Nephron progenitor cell (in vitro differentiated cells): ENCODE measurements around the gene PARP12.

Experiments
- DNase-seq: peaks from one replicate; pipeline ENCODE4 v3.0.0; 2021
- H3K27ac Mint-ChIP-seq: 2 replicates; pipeline ENCODE4 v1.8.0; 2021; ENCODE audit warnings: mild to moderate bottlenecking, moderate library complexity, mixed read lengths
- H3K27me3 Mint-ChIP-seq: 2 replicates; pipeline ENCODE4 v1.8.0; 2021; ENCODE audit warnings: mild to moderate bottlenecking, low read depth, mixed read lengths; ENCODE audit not compliant: poor library complexity
- H3K36me3 Mint-ChIP-seq: 2 replicates; pipeline ENCODE4 v1.8.0; 2021; ENCODE audit warnings: low read depth, mixed read lengths
- H3K4me1 Mint-ChIP-seq: 2 replicates; pipeline ENCODE4 v1.8.0; 2021; ENCODE audit warnings: mixed read lengths
- H3K4me3 Mint-ChIP-seq: 2 replicates; pipeline ENCODE4 v1.8.0; 2021; ENCODE audit warnings: mild to moderate bottlenecking, moderate library complexity, mixed read lengths
- H3K9me3 Mint-ChIP-seq: 2 replicates; pipeline ENCODE4 v1.8.0; 2021; ENCODE audit warnings: mild to moderate bottlenecking, moderate library complexity, mixed read lengths
- TF ChIP-seq, protein P1 (sequence below): fragments of 200-600 bp; sonication (generic); IDR thresholded peaks from 2 replicates; pipeline ENCODE4 v1.5.0; 2021; ENCODE audit warnings: antibody characterized with exemption

Gene PARP12

DNA sequence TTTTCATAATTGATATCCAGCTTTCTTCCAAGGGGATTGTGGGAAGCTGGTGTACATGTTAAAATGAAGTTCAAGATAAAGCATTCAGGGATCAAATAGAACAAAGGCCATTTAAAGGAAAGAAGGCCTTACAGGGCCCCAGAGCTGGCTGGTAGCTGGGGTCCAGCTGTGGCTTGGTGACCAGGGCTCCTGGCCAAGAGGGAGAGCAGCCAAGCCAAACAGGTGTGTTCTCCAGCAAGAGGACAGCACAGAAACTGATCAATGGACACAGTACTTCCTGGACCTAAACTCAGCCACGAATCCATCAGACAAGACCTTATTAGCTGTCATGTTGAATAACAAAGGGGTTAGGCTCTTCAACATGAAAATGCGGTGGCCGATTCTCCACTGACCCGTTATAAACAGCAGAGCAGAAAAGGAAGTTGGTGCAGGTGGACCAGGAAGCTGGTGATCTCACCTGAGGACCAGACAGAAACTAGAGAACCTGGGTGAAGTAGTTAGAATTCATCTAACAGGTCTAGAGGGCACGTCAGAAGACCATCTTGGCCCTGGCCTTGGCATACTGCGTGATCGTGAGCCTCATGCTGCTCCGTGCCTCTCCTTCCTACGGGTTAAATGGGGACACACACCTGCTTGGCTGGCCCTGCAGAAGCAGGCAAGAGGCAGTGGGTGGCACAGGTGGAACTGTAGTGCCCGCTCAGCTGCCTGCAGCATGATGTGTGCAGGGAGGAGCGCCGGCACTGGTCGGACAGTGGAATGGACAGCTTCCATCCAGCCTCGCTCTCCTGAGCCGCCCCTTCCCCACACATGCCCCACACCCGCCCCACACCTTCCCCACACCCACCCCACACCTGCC lies 53.8 kb downstream of the PARP12 start:
- Mint-ChIP-seq H3K27me3 (peaks cover 17% of the 10 kb centered on the region), H3K4me1 (peaks cover 15% of the 10 kb centered on the region), H3K27ac (no peak overlapping the region), H3K9me3 (no peaks in the 10 kb centered on the region), H3K36me3 (no peaks in the 10 kb centered on the region), H3K4me3 (no peak overlapping the region)
- TF ChIP-seq, protein P1, sequence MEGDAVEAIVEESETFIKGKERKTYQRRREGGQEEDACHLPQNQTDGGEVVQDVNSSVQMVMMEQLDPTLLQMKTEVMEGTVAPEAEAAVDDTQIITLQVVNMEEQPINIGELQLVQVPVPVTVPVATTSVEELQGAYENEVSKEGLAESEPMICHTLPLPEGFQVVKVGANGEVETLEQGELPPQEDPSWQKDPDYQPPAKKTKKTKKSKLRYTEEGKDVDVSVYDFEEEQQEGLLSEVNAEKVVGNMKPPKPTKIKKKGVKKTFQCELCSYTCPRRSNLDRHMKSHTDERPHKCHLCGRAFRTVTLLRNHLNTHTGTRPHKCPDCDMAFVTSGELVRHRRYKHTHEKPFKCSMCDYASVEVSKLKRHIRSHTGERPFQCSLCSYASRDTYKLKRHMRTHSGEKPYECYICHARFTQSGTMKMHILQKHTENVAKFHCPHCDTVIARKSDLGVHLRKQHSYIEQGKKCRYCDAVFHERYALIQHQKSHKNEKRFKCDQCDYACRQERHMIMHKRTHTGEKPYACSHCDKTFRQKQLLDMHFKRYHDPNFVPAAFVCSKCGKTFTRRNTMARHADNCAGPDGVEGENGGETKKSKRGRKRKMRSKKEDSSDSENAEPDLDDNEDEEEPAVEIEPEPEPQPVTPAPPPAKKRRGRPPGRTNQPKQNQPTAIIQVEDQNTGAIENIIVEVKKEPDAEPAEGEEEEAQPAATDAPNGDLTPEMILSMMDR, result no peak
- DNase-seq, result no peak

- no peak for DNase-seq
- H3K36me3 Mint-ChIP-seq, result no peaks in the 10 kb centered on the region
- H3K27ac Mint-ChIP-seq, result no peak overlapping the region
- peaks cover 15% of the 10 kb centered on the region for H3K27me3 Mint-ChIP-seq
- H3K9me3 Mint-ChIP-seq, result no peaks in the 10 kb centered on the region
- peaks cover 24% of the 10 kb centered on the region for H3K4me1 Mint-ChIP-seq
- TF ChIP-seq, protein P1, result no peak
- H3K4me3 Mint-ChIP-seq, result no peak overlapping the region
These were observed 55.6 kb downstream of the PARP12 start for GRCh38 chr7:140007051-140007690.

DNA sequence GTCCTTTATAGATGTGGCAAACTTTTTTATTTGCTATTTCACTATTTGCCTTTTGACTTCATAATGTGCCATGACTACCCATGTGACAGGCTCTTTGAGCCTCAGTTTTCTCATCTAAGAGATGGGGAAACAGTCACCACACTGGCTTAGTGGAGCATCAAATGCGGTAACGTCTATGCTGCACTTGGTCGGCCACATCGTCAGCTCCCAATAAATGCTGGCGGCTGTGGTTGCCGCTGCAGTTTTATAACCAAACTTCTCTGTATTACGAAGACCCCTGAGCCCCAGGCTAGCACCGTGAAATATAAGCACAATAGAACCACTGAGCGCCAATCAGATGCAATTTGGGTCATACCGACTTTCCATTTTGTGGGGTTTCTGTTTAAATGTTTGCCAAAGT lies 56.2 kb downstream of the PARP12 start:
- TF ChIP-seq, protein P1, result no peak
- Mint-ChIP-seq H3K9me3 (no peaks in the 10 kb centered on the region), H3K4me1 (peaks cover 23% of the 10 kb centered on the region), H3K4me3 (no peak overlapping the region), H3K27me3 (peaks cover 9% of the 10 kb centered on the region), H3K27ac (no peak overlapping the region), H3K36me3 (no peaks in the 10 kb centered on the region)
- no peak for DNase-seq

DNA sequence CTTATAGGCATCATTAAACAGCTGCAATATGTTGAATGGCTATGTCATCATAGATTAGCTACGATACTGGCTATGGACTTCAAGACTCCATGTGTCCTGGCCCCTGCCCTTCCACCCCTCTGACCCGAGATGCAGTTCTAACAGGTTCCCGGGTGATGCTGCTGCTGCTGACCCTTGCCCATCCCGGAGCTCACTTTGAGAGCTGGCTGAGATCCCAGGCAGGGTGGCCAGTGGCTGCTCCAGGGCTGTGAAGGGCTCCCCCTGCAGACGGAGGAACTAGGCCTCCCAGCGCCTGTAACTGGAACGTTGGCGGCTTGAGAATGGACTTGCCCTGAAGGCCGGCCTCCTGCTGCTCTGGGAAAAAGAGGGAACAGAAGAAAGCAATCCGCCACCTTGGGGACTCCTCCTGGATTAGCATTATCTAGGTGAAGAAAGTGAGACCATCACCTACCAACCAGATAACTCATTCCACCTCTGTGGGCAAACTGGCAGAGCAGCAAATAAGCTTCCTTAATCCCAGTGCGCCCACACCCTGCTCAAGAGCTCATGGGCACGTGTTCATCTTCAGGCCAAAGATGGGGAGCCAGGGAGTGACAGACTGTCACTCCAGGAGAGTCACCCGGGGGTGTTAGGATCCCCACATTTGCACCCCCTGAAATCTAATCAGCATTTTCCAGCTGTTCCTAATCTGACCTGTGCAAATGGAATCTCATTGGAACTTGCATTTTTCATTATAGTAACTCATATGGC lies 56.8 kb downstream of the PARP12 start:
- H3K4me3 Mint-ChIP-seq, result no peak overlapping the region
- peak; percentile 39 for DNase-seq
- no peaks in the 10 kb centered on the region for H3K36me3 Mint-ChIP-seq
- H3K4me1 Mint-ChIP-seq, result peaks cover 18% of the 10 kb centered on the region
- H3K27ac Mint-ChIP-seq, result no peak overlapping the region
- no peaks in the 10 kb centered on the region for H3K9me3 Mint-ChIP-seq
- TF ChIP-seq, protein P1, result no peak
- H3K27me3 Mint-ChIP-seq, result peaks cover 5% of the 10 kb centered on the region

DNA sequence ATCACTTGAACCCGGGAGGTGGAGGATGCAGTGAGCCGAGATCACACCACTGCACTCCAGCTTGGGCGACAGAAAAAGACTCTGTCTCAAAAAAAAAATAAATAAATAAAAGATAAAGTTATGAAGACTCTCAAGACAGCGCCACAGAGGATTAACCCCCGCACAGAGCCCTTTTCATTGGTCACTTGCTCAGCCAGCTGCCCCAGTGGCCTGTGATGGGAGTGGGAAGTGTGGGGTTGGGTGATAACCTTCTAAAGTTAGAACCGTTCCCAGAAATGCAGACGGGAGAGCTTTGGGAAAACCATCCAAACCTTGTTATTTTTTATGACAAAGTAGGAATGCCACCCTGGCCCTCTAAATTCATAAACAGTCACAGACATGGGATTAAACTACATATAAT lies 57.4 kb downstream of the PARP12 start:
- Mint-ChIP-seq H3K27ac (no peak overlapping the region), H3K4me1 (peaks cover 18% of the 10 kb centered on the region), H3K4me3 (no peak overlapping the region), H3K36me3 (no peaks in the 10 kb centered on the region), H3K9me3 (no peaks in the 10 kb centered on the region), H3K27me3 (peaks cover 5% of the 10 kb centered on the region)
- TF ChIP-seq, protein P1, result no peak
- no peak for DNase-seq
